Middle frontal gyrus (tissue), 1 donor: ENCODE measurements around the gene TTYH3.

Experiments
- DNase-seq: peaks from one replicate; pipeline ENCODE4 v3.0.0-alpha.2; 2015; ENCODE audit warnings: low spot score; ENCODE audit errors: extremely low spot score

Gene TTYH3

GRCh38 chr7:2634267-2635145 lies 2.7 kb downstream of the TTYH3 start:
- DNase-seq = no peak

GRCh38 chr7:2635148-2635668 lies 3.4 kb downstream of the TTYH3 start:
- DNase-seq = no peak

DNA sequence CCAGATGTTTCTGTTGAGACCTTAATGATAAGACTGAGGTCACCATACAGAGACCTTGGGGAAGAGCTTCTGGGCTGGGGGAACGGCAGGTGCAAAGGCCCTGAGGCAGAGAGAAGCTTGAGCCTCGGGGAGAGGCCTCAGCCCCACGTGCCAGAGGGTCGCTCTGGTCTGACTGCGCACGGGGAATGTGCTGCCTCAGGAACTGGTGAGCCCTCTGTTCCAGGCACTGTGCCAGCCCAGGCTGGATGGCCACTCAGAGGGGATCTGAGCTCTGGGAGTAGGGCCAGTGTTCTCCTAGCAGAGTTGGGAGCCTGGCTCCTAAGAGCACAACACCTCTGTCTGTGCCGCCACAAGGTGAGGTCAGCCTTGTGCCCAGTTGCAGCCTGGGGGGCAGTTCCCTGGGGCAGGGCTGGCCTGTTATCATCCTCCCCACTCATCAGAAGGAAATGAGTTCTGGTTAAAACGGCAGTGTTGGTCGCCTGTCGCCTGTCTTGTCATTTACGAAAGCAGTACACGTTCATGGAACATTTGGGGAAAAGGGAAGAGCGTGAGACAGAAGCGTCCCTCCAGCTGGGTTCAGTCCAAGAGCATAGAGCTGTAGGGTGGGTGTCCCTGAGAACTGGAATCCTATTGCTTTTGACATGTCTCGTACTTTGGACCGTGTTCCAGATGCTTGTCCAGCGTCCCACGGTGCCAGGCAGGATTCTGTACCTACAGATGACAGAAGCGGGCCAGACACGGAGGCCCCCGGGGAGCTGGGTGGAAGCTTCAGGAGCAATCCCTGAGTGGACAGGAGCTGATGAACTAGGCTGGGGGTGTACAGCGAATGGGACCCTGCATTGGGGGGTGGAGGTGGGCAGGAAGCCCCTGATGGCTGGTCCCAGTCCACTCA lies 4.3 kb downstream of the TTYH3 start:
- no peak for DNase-seq

- no peak for DNase-seq
These were observed 5.3 kb downstream of the TTYH3 start for GRCh38 chr7:2637066-2637471.

DNA sequence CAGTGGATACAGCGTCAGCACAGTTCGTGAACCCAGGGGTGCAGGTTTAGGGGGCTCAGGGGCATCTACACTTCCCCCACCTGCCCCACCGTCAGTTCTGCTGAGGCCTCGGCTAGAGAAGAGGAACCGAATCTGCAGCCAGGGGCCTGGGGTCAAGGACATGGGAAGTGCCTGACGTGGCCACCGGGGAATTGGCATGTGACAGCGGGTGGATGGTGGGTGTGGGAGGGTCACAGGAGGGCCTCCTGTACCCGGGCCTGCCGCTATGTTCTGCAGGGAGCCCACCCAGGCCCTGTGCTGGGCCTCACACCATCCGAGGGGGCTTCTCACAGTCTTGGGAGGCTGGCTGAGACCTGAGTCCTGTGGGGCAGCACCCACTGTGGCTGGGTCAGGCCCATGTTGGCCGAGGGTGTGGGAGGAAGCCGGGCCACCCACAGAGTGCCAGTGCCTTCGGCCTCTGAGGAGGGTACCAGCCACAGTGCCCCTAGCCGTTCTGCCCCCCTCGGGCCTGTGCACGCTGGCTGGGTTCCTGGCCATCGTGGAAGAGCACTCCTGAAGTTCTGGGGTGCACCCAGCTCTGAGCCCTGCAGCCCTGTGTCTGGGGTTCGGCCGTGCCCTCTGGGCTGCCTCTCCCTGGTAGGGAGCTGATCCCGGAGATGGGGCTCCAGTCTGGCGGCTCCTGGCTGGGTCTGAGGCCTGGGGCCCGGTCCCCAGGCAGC lies 5.9 kb downstream of the TTYH3 start:
- DNase-seq = no peak

GRCh38 chr7:2638224-2638991 lies 6.6 kb downstream of the TTYH3 start:
- DNase-seq = no peak

DNA sequence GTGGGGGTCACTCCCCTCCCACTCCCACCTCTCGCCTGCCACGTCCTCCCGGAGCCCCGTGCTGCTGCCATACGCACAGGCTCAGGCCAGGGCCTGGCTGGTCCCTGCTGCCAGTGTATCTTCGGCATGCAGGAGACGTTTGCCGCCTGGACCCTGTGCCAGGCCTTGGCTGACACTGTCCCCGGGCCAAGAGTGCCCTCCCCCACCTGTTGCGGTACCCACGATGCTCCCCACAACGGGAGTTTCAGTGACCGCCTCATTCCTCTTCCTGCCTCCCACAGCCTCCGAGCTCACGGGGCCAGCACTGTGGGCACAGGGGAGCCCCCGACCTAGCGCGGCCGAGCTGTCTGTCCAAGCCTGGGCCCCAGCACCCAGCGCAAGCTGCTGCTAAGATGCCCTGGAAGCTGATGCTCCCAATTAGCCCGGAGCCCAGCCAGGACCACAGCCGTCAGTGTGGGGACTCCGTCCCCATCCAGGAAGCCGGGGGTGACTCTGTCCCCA lies 7.4 kb downstream of the TTYH3 start:
- no peak for DNase-seq

DNA sequence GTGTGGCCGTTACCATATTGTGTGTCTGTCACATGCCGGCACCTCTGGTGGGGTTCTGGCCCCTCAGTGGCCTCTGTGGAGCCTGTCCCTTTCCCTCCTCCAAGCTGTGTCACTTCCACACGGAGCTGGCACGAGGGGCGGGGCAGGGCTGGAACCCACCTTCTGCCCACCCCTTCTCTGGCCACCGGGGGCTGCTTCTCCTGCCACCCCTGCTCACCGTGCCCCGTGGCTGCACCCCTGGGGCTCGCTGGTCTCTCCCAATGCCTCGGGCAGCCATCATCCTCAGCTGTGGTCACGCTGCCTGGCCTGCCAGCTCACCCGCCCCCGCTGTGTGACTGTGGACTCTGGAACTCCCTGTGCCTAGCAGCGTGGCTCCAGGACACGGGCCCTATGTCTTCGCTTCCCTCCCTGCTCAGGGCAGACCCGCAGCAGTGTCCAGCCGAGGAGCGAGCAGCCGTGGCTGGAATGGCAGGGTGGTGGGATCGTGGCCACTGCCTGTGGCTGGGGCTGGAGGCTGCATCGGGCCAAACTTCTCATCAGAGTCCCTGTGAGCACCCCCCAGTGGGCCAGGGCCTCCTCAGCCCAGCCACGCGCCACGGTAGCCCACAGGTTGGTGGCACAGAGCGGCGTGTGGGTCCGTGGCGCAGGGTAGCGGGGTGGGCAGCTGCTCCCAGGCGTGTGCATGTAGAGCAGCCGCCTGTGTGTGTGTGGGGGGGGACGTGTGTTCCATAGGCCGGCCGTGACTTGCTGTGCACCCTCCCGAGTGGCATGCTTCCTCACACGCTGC lies 8.1 kb downstream of the TTYH3 start:
- DNase-seq = no peak

DNA sequence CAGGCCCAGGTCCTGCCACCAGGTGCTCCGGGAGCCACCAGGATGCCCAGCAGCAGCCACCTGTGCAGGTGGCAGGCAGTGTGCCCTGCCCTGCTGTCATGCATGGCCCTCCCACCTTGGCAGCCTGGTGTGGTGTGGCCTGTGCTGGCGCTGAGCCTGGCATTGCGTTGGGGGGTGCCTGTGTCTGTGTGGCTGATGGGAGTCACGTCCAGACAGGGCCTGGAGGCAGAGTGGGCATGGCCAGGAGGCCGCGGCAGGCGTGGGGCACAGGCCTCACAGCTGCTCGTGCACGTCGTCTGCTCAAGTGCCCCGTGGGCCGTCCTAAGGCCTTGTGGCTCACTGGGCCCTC lies 8.7 kb downstream of the TTYH3 start:
- DNase-seq = no peak

- DNase-seq = no peak
These were observed 9.1 kb downstream of the TTYH3 start for GRCh38 chr7:2640846-2641316.

GRCh38 chr7:2641406-2642393 lies 9.9 kb downstream of the TTYH3 start:
- no peak for DNase-seq

DNA sequence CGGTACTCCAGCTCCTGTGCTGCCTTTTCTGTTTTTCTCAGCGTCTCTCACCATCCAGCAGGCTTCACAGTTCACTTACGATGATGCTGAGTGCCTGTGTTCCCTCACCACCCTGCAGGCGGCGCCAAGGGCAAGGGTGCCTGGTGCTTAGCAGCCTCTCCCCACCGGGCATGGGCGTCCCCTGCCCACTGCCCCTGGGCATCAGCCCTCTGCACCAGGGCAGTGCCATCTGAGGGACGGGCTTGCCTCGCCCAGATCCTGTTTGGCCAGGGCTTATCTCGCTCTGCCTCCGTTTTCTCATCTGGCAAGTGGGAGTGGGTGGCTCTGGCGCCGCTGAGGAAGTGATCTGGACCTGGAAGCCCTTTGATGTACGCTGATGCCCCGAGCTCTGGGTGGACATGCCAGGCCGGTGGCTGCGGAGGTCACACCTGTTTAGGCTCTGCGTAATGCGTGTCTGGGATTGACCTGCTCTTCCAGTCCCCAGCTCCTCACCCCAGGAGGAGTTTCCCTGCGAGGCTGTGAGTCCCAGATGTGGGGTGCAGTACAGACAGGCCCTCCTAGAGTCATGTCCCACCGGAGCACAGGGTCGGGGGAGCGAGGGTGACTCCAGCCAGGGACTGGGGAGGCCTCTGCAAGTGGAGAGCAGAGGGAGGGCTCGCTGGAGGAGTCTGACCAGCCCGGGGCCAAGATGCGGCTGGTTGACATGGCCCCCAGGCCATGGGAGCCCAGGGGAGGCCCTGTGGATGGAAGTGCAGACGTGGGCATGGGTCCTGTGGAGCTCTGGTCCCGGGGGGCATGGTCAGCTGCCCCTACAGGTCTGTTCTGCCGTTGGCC lies 11.8 kb downstream of the TTYH3 start:
- no peak for DNase-seq

DNA sequence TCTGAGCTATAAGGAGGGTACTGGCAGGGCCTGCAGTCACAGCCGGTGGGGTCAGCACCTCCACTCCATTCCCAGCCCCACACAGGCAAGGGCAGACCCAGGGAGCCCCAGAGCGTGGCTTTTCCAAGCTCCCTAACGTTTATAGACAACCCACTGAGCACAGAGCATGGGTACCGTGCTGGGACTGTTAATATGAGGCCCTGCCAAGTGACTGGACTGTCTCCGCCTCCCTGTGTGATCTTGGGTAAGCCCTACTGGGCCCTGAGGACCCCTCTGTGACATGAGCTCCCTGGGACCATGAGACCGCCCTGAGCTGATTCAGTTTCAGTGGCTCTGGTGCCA lies 12.4 kb downstream of the TTYH3 start:
- no peak for DNase-seq

GRCh38 chr7:2644562-2645273 lies 12.9 kb downstream of the TTYH3 start:
- DNase-seq = no peak

DNA sequence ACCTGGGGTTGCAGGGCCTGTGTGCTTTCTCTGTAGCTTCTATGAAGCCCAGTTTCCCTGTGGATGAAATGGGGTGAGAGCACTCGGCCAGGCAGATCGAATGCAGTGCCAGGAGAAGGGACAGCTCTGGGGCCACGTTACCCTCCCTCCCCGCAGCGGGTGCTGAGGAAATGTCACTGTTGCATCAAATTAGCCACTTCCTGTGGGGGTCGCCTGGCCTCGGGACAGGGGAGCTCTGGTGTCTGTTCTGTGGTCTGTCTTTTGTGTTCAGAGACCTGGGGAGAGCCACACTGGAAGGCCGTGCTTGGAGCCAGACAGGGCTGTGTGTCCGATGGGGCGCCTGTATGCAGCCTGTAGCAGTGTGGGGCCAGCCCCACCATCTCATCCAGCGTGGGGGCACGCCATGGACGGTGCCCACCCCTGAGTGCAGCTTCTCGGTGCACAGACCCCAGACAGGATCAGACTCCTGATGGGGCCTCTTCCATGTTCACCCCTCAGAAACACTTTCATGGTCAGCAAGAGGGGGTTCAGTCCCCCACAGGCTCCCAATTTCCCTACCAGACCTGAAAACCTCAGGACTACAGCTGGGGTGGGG lies 13.6 kb downstream of the TTYH3 start:
- DNase-seq = no peak

- no peak for DNase-seq
These were observed 14.5 kb downstream of the TTYH3 start for GRCh38 chr7:2646336-2646679.
